Chondrocyte (in vitro differentiated cells): ENCODE measurements around the gene FBXL17. TPM values are rescaled to one million over a fixed set of nuclear protein-coding genes. Genes with fewer than 3 reads are reported as not detected.
A peak's percentile ranks its signal among the peaks of the same experiment; 100 is the strongest.

Experiments used
- DNase-seq: peaks from one replicate; pipeline ENCODE4 v3.0.0; 2021; ENCODE audit warnings: mixed read lengths, low spot score
- H3K27ac Mint-ChIP-seq: one replicate; pipeline ENCODE4 v1.8.0; 2021; ENCODE audit warnings: mild to moderate bottlenecking, moderate library complexity, mixed read lengths; ENCODE audit not compliant: unreplicated experiment
- H3K27me3 Mint-ChIP-seq: 2 replicates; pipeline ENCODE4 v1.8.0; 2021; ENCODE audit warnings: low read depth, mixed read lengths
- H3K36me3 Mint-ChIP-seq: 2 replicates; pipeline ENCODE4 v1.8.0; 2021; ENCODE audit warnings: low read depth, mixed read lengths
- H3K4me1 Mint-ChIP-seq: 2 replicates; pipeline ENCODE4 v1.8.0; 2021; ENCODE audit warnings: low read depth, mild to moderate bottlenecking, mixed read lengths
- H3K4me3 Mint-ChIP-seq: one replicate; pipeline ENCODE4 v1.8.0; 2021; ENCODE audit warnings: mild to moderate bottlenecking, moderate library complexity, mixed read lengths; ENCODE audit not compliant: unreplicated experiment
- H3K9me3 Mint-ChIP-seq: 2 replicates; pipeline ENCODE4 v1.8.0; 2021; ENCODE audit warnings: low read depth, mixed read lengths
- CTCF ChIP-seq: fragments of 200-600 bp; sonication (generic); IDR thresholded peaks from 2 replicates; pipeline ENCODE4 v1.5.0; 2021; ENCODE audit warnings: antibody characterized with exemption, mild to moderate bottlenecking, moderate library complexity
- total RNA-seq: library from RNA; stranded (reverse); gene quantifications from 3 replicates; pipeline ENCODE4 v1.2.1, GENCODE V29; 2021

FBXL17 gene
- total RNA-seq, 1 donor from 2014 or later: 15.3 TPM

DNA sequence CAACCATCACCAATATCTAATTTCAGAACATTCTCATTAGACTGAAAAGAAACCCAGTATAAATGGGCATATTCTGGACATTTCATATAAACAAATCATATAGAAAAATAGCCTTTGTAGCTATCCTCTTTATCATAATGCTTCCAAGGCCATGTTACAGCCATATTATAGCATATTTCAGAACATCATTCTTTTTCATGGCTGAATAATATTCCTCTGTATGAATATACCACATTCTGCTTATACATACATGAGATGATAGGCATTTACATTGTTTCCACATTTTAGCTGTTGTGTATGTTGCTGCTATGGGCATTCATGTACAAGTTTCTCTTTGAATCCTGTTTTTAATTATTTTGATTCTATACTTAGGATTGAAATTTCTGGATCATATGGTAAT lies 167.0 kb downstream of the FBXL17 start:
- Mint-ChIP-seq H3K36me3 (peaks cover 9% of the 10 kb centered on the region), H3K27me3 (no peaks in the 10 kb centered on the region), H3K9me3 (peaks cover 21% of the 10 kb centered on the region), H3K27ac (no peak overlapping the region), H3K4me1 (peaks cover 19% of the 10 kb centered on the region), H3K4me3 (no peak overlapping the region)
- no peak for TF ChIP-seq CTCF
- no peak for DNase-seq

GRCh38 chr5:108212775-108213346 lies 169.0 kb downstream of the FBXL17 start:
- H3K4me1 Mint-ChIP-seq: peaks cover 19% of the 10 kb centered on the region
- H3K4me3 Mint-ChIP-seq: no peak overlapping the region
- peaks cover 5% of the 10 kb centered on the region for H3K36me3 Mint-ChIP-seq
- TF ChIP-seq CTCF: no peak
- H3K27ac Mint-ChIP-seq: no peak overlapping the region
- H3K27me3 Mint-ChIP-seq: no peaks in the 10 kb centered on the region
- peaks cover 23% of the 10 kb centered on the region for H3K9me3 Mint-ChIP-seq
- DNase-seq: no peak

DNA sequence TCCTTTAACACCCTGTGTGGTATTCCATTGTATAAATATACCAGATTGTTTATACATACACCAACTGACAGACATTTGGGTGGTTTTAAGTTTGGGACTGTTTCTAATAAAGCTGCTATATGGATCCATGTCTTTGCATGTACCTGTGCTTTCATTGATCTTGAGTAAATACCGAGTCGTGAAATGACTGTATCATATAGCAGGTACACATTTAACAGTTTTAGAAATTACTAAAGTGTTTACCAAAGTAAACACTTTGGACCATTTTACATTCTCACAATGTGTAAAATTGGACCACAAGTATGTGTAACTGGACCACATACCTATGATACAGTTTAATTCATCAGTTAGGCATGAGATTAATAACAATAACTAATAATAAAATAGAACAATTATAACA lies 175.2 kb downstream of the FBXL17 start:
- H3K9me3 Mint-ChIP-seq: peaks cover 11% of the 10 kb centered on the region
- H3K36me3 Mint-ChIP-seq: no peaks in the 10 kb centered on the region
- no peak overlapping the region for H3K4me3 Mint-ChIP-seq
- DNase-seq: no peak
- TF ChIP-seq CTCF: no peak
- no peak overlapping the region for H3K27ac Mint-ChIP-seq
- no peaks in the 10 kb centered on the region for H3K27me3 Mint-ChIP-seq
- H3K4me1 Mint-ChIP-seq: no peaks in the 10 kb centered on the region

GRCh38 chr5:108201721-108202120 lies 180.2 kb downstream of the FBXL17 start:
- Mint-ChIP-seq H3K9me3 (no peaks in the 10 kb centered on the region), H3K4me3 (no peak overlapping the region), H3K4me1 (no peaks in the 10 kb centered on the region), H3K27me3 (no peaks in the 10 kb centered on the region), H3K27ac (no peak overlapping the region), H3K36me3 (no peaks in the 10 kb centered on the region)
- no peak for DNase-seq
- TF ChIP-seq CTCF: peak; percentile 31

DNA sequence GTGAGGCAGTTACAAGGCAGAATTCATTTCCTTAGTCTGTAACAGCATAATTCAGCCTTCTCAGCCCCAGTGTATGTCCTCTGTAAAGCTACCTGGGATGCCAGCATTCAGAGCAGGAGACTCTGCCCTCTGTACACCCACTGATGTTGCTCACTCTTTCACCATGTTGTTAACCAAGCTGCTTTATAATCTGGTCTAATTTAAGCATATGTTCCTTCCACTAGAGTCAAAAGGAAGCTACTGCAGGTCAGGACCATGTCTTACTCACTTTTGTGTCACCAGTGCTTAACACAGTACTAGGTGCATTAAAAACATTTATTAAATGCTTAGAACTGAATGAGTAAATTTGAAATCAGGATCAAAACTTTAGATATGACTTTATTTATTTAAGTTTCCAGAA lies 185.6 kb downstream of the FBXL17 start:
- H3K27ac Mint-ChIP-seq: no peak overlapping the region

More for the DNA sequence above, 185.6 kb downstream of the FBXL17 start:
- TF ChIP-seq CTCF: no peak
- Mint-ChIP-seq H3K4me1 (peaks cover 18% of the 10 kb centered on the region), H3K4me3 (no peak overlapping the region), H3K36me3 (no peaks in the 10 kb centered on the region), H3K9me3 (no peaks in the 10 kb centered on the region), H3K27me3 (no peaks in the 10 kb centered on the region)
- no peak for DNase-seq
